Body of pancreas (tissue), 4 donors: ENCODE measurements around the gene TTLL10. TPM values are rescaled to one million over a fixed set of nuclear protein-coding genes. Genes with fewer than 3 reads are reported as not detected.

ENCODE experiments used
- ATAC-seq: fragments of 150-250 bp; one replicate; pipeline ENCODE4 v1.9.1; 2016
- DNase-seq, 4 donors: peaks; one replicate each; pipeline ENCODE4 v3.0.0-alpha.2; 2019
- H3K27ac ChIP-seq, 4 donors: fragments of 200-600 bp; sonication (generic); 1 replicate in 3 of 4; 2 replicates in 1 of 4; pipeline versions ENCODE4 v1.5.1 to v1.6.1; 2016 to 2019; ENCODE audit warnings: mild to moderate bottlenecking in 1 of 4, mixed read lengths in 1 of 4, moderate library complexity in 1 of 4
- H3K27me3 ChIP-seq, 2 donors: fragments of 200-600 bp; sonication (generic); one replicate each; pipeline ENCODE4 v1.6.0; 2016; ENCODE audit warnings: mild to moderate bottlenecking in 1 of 2
- H3K36me3 ChIP-seq, 2 donors: fragments of 200-600 bp; sonication (generic); replicated peaks in 1 of 2; 2 replicates each; pipeline ENCODE4 v1.5.1; 2016; ENCODE audit warnings: low read depth in 2 of 2; ENCODE audit not compliant: insufficient read depth in 1 of 2
- H3K4me1 ChIP-seq: fragments of 200-600 bp; sonication (generic); one replicate; pipeline ENCODE4 v1.6.0; 2016
- H3K4me3 ChIP-seq, 2 donors: fragments of 200-600 bp; sonication (generic); 1 replicate in 1 of 2; 2 replicates in 1 of 2; pipeline ENCODE4 v1.5.1; 2016 to 2019
- H3K9me3 ChIP-seq, 3 donors: fragments of 200-600 bp; sonication (generic); 1 replicate in 2 of 3; 2 replicates in 1 of 3; pipeline ENCODE4 v1.5.1; 2016
- POLR2A ChIP-seq, 3 donors: fragments of 450-650 bp; IDR thresholded peaks; one replicate each; pipeline ENCODE4 v1.6.1; 2016; ENCODE audit warnings: antibody characterized with exemption in 3 of 3, mild to moderate bottlenecking in 2 of 3
- WGBS, 2 donors: methylation state at CpG; one replicate each; pipeline ENCODE4 v1.1.5; 2017; 5-methylcytosine and 5-hydroxymethylcytosine counted together
- intact Hi-C: fragments of 100-400 bp; cut with DNase I; formaldehyde crosslinking; loops from one replicate; pipeline ENCODE4 v1.15.1; 2023
- total RNA-seq, 2 donors: library from RNA; depleted of rRNA; stranded (reverse); fragments of >200 nt; gene quantifications; one replicate each; pipeline ENCODE4 v1.1.0, GENCODE V29; 2016
- TF ChIP-seq, protein P1 (sequence below), 7 experiments: fragments of 450-650 bp in 4 of 7; fragments of 200-600 bp in 3 of 7; sonication (generic) in 3 of 7; IDR thresholded peaks; one replicate each; pipeline ENCODE4 v1.5.1; 2016 to 2019; ENCODE audit warnings: antibody characterized with exemption in 7 of 7

The TTLL10 gene
- total RNA-seq, 2 donors from 2014 or later = 0.66 to 0.78 TPM

GRCh38 chr1:1235016-1235744 lies 61.5 kb downstream of the TTLL10 start:
- H3K36me3 ChIP-seq = no peaks in the 10 kb centered on the region
- intact Hi-C loops = no loop called here
- peaks cover 0 to 5% of the 10 kb centered on the region in 2 donors for H3K27me3 ChIP-seq
- no peak for TF ChIP-seq POLR2A (IDR thresholded peaks at IDR 0.05)
- TF ChIP-seq, protein P1, sequence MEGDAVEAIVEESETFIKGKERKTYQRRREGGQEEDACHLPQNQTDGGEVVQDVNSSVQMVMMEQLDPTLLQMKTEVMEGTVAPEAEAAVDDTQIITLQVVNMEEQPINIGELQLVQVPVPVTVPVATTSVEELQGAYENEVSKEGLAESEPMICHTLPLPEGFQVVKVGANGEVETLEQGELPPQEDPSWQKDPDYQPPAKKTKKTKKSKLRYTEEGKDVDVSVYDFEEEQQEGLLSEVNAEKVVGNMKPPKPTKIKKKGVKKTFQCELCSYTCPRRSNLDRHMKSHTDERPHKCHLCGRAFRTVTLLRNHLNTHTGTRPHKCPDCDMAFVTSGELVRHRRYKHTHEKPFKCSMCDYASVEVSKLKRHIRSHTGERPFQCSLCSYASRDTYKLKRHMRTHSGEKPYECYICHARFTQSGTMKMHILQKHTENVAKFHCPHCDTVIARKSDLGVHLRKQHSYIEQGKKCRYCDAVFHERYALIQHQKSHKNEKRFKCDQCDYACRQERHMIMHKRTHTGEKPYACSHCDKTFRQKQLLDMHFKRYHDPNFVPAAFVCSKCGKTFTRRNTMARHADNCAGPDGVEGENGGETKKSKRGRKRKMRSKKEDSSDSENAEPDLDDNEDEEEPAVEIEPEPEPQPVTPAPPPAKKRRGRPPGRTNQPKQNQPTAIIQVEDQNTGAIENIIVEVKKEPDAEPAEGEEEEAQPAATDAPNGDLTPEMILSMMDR (IDR thresholded peaks at IDR 0.05) = no peak
- no peak for DNase-seq
- H3K9me3 ChIP-seq = no peaks in the 10 kb centered on the region
- H3K4me3 ChIP-seq = no peak overlapping the region
- no peak for ATAC-seq
- peaks cover 32% of the 10 kb centered on the region for H3K4me1 ChIP-seq
- WGBS, 2 donors = 89 to 90% methylated on average over 21 to 23 of the region's 27 CpGs
- H3K27ac ChIP-seq = no peak overlapping the region

GRCh38 chr1:1236176-1236763 lies 62.6 kb downstream of the TTLL10 start:
- intact Hi-C loops = no loop called here
- H3K27me3 ChIP-seq = peaks cover 0 to 5% of the 10 kb centered on the region in 2 donors
- WGBS, 2 donors = 79 to 80% methylated on average over 3 to 12 of the region's 22 CpGs
- H3K9me3 ChIP-seq = no peaks in the 10 kb centered on the region
- no peak overlapping the region for H3K4me3 ChIP-seq
- H3K36me3 ChIP-seq = no peaks in the 10 kb centered on the region
- peaks cover 25% of the 10 kb centered on the region for H3K4me1 ChIP-seq
- ATAC-seq (no peak), DNase-seq (no peak)
- no peak for TF ChIP-seq POLR2A (IDR thresholded peaks at IDR 0.05)
- TF ChIP-seq, protein P1 (IDR thresholded peaks at IDR 0.05) = no peak
- no peak overlapping the region for H3K27ac ChIP-seq

- DNase-seq (no peak), ATAC-seq (no peak)
- H3K4me1 ChIP-seq = peaks cover 25% of the 10 kb centered on the region
- H3K27ac ChIP-seq = no peak overlapping the region
- no peak for TF ChIP-seq POLR2A (IDR thresholded peaks at IDR 0.05)
- TF ChIP-seq, protein P1 (IDR thresholded peaks at IDR 0.05) = no peak
- H3K9me3 ChIP-seq = no peaks in the 10 kb centered on the region
- H3K4me3 ChIP-seq = no peak overlapping the region
- H3K27me3 ChIP-seq = peaks cover 0 to 5% of the 10 kb centered on the region in 2 donors
- H3K36me3 ChIP-seq = no peaks in the 10 kb centered on the region
- intact Hi-C loops = no loop called here
- WGBS, 2 donors = 32 to 34% methylated on average over 15 to 33 of the region's 34 CpGs
Measured at GRCh38 chr1:1236945-1237873, 63.5 kb downstream of the TTLL10 start.

GRCh38 chr1:1237874-1238701 lies 64.4 kb downstream of the TTLL10 start:
- intact Hi-C loops = no loop called here
- H3K9me3 ChIP-seq = no peaks in the 10 kb centered on the region
- peaks cover 18% of the 10 kb centered on the region for H3K4me1 ChIP-seq
- TF ChIP-seq POLR2A (IDR thresholded peaks at IDR 0.05) = no peak
- TF ChIP-seq, protein P1 (IDR thresholded peaks at IDR 0.05) = no peak
- no peak overlapping the region for H3K27ac ChIP-seq
- WGBS, 2 donors = 23 to 49% methylated on average over 8 to 48 of the region's 48 CpGs
- H3K36me3 ChIP-seq = no peaks in the 10 kb centered on the region
- ATAC-seq (peak; percentile 12), DNase-seq (peak in 3 of 4 donors; percentile 25 to 34 (median 32))
- peaks cover 0 to 5% of the 10 kb centered on the region in 2 donors for H3K27me3 ChIP-seq
- H3K4me3 ChIP-seq = no peak overlapping the region
